Lung (tissue), 12 donors: Measurements from ENCODE around the gene CNST. TPM values are rescaled to one million over a fixed set of nuclear protein-coding genes. Genes with fewer than 3 reads are reported as not detected.
A peak's percentile ranks its signal among the peaks of the same experiment; 100 is the strongest.

ENCODE experiments used
- ATAC-seq: fragments of 200-7000 bp; cut with Tn5 transposase; one replicate; pipeline ENCODE4 v1.9.1; 2020; ENCODE audit warnings: moderate number of reproducible peaks; ENCODE audit not compliant: insufficient read depth, low FRiP score
- DNase-seq, 3 donors: peaks; one replicate each; pipeline ENCODE4 v3.0.0-alpha.2; 2013 to 2017
- H3K27ac ChIP-seq, 2 donors: one replicate each; pipeline ENCODE4 v1.5.1; 2013; ENCODE audit warnings: mild to moderate bottlenecking in 2 of 2, moderate library complexity in 2 of 2, control low read depth in 1 of 2, inconsistent platforms in 1 of 2, low read depth in 1 of 2, low read length in 1 of 2
- H3K27me3 ChIP-seq, 3 donors: one replicate each; pipeline ENCODE4 v1.5.1; 2013; ENCODE audit warnings: low read length in 2 of 3; ENCODE audit not compliant: control insufficient read depth in 3 of 3, insufficient read depth in 3 of 3
- H3K36me3 ChIP-seq, 4 donors: one replicate each; pipeline ENCODE4 v1.5.1; 2013; ENCODE audit warnings: low read length in 4 of 4, mild to moderate bottlenecking in 1 of 4, moderate library complexity in 1 of 4; ENCODE audit not compliant: control insufficient read depth in 4 of 4, insufficient read depth in 4 of 4
- H3K4me1 ChIP-seq, 5 donors: one replicate each; pipeline ENCODE4 v1.5.1; 2013; ENCODE audit warnings: low read length in 5 of 5, mild to moderate bottlenecking in 2 of 5, moderate library complexity in 1 of 5; ENCODE audit not compliant: control insufficient read depth in 5 of 5, insufficient read depth in 5 of 5
- H3K4me3 ChIP-seq: one replicate; pipeline ENCODE4 v1.5.1; 2013; ENCODE audit warnings: mild to moderate bottlenecking, control low read depth, moderate library complexity
- H3K9ac ChIP-seq, 2 donors: one replicate each; pipeline ENCODE4 v1.5.1; 2013; ENCODE audit warnings: low read length in 2 of 2, control low read depth in 1 of 2; ENCODE audit not compliant: insufficient read depth in 1 of 2
- H3K9me3 ChIP-seq, 4 donors: one replicate each; pipeline ENCODE4 v1.5.1; 2013; ENCODE audit warnings: low read length in 3 of 4, mild to moderate bottlenecking in 1 of 4, moderate library complexity in 1 of 4; ENCODE audit not compliant: control insufficient read depth in 4 of 4, insufficient read depth in 3 of 4
- CTCF ChIP-seq: IDR thresholded peaks from 2 replicates; pipeline ENCODE4 v1.5.1; 2012; ENCODE audit warnings: mild to moderate bottlenecking; ENCODE audit errors: control extremely low read depth, extremely low read depth
- WGBS, 2 donors: extraction: QIAGEN DNeasy Blood & Tissue Kit; methylation state at CpG; one replicate each; pipeline ENCODE4 v1.1.7; 2013; 5-methylcytosine and 5-hydroxymethylcytosine counted together
- polyA plus RNA-seq, 2 donors: library from polyadenylated mRNA; stranded (reverse); fragments of 200-250 nt; gene quantifications; one replicate each; pipeline ENCODE4 v1.2.1, GENCODE V29; 2013
- total RNA-seq, 2 donors: library from RNA; depleted of rRNA in 1 of 2; stranded (reverse); fragments of >200 nt in 1 of 2; gene quantifications; one replicate each; pipeline ENCODE4 v1.2.1, GENCODE V29; 2014 to 2021
- donor health status: control.
- donor health status: control.
- donor health status: Bipolar disorder and iron deficiency.
- donor health status: healthy.
- donor health status: DM: yes; HTN: yes; CAD: no.

CNST gene
- total and polyA plus RNA-seq, 4 donors = 6.1 to 37.3 (median 17.2) TPM

- DNase-seq = no peak
- H3K9ac ChIP-seq = no peak overlapping the region
- no peak for TF ChIP-seq CTCF
- no peaks in the 10 kb centered on the region for H3K9me3 ChIP-seq
- peak overlapping the region in 1 of 2 donors; percentile 41 for H3K27ac ChIP-seq
- peaks cover 0 to 16% (median 12%) of the 10 kb centered on the region in 5 donors for H3K4me1 ChIP-seq
- 56 to 78% methylated on average over 2 of the region's 2 CpGs for WGBS, 2 donors
- H3K36me3 ChIP-seq = peaks cover 0 to 3% (median 0%) of the 10 kb centered on the region in 4 donors
- no peaks in the 10 kb centered on the region for H3K27me3 ChIP-seq
- H3K4me3 ChIP-seq = no peak overlapping the region
- ATAC-seq = no peak
Observed at GRCh38 chr1:246583056-246583440, 16.8 kb downstream of the CNST start.

GRCh38 chr1:246583448-246584185 is 17.4 kb downstream of the CNST start:
- Histone ChIP-seq H3K9ac (no peak overlapping the region), H3K27me3 (no peaks in the 10 kb centered on the region), H3K9me3 (no peaks in the 10 kb centered on the region), H3K27ac (peak overlapping the region in 1 of 2 donors; percentile 20), H3K36me3 (peaks cover 0 to 3% (median 0%) of the 10 kb centered on the region in 4 donors), H3K4me1 (peaks cover 0 to 18% (median 12%) of the 10 kb centered on the region in 5 donors), H3K4me3 (no peak overlapping the region)
- no peak for TF ChIP-seq CTCF
- ATAC-seq (peak; percentile 30), DNase-seq (peak in 2 of 3 donors; percentile 31 to 53)
- WGBS, 2 donors = 69 to 71% methylated on average over 6 of the region's 6 CpGs

- no peak for TF ChIP-seq CTCF
- Histone ChIP-seq H3K27me3 (no peaks in the 10 kb centered on the region), H3K27ac (no peak overlapping the region), H3K36me3 (peaks cover 0 to 6% (median under 1%) of the 10 kb centered on the region in 4 donors), H3K4me1 (peaks cover 0 to 12% (median 9%) of the 10 kb centered on the region in 5 donors), H3K4me3 (no peak overlapping the region), H3K9me3 (peaks cover 0 to 2% (median 0%) of the 10 kb centered on the region in 4 donors), H3K9ac (no peak overlapping the region)
- no peak for DNase-seq
- WGBS, 2 donors = 71 to 77% methylated on average over 3 of the region's 3 CpGs
- no peak for ATAC-seq
Observed at GRCh38 chr1:246587032-246587431, 20.8 kb downstream of the CNST start.
